ENCODE measurements around the gene MRPS34.
A peak's percentile ranks its signal among the peaks of the same experiment; 100 is the strongest.

Gene MRPS34

GRCh38 chr16:1723450-1724147 lies 49.3 kb downstream of the MRPS34 start:
- peak; percentile 55 to 59 for DNase-seq

Data from activated T-cell treated with anti-CD3 and anti-CD28 coated beads, Interleukin-2, amount 50 U/mL, for 48 hours (primary cell).